GF-D8 (cell line): ENCODE measurements around the gene CXXC5.
"Not testable (repeated sequence)": the region's sequence is repeated elsewhere in the genome, so short reads cannot be mapped to it uniquely, and the experiment has no call there.

Experiments used
- DNase-seq: peaks from one replicate; lab custom pipeline; 2025; lab: John Stamatoyannopoulos, UW

The CXXC5 gene

DNA sequence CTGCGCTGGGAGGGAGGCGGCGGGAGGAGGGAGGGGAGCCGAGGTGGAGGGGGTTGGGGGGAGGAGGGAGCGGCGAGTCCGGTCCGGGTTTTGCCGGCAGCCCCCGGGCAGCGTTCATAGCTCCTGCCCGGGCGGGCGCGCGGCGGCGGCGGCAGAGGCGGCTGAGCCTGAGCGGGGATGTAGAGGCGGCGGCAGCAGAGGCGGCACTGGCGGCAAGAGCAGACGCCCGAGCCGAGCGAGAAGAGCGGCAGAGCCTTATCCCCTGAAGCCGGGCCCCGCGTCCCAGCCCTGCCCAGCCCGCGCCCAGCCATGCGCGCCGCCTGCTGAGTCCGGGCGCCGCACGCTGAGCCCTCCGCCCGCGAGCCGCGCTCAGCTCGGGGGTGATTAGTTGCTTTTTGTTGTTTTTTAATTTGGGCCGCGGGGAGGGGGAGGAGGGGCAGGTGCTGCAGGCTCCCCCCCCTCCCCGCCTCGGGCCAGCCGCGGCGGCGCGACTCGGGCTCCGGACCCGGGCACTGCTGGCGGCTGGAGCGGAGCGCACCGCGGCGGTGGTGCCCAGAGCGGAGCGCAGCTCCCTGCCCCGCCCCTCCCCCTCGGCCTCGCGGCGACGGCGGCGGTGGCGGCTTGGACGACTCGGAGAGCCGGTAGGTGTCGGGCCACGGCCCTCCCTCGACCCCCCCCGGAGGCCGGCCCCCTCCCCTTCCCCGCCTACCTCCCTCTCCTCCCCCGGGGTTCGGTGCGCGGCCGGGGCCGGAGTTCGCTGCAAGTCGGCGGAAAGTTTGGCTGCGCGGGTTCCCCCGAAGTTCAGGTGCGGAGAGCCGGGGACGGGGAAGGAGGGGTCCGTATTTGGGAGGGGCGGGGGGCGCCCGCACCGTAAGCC is at the start of gene CXXC5:
TSS of gene CXXC5 (plus strand) at position 145 of the 877 bp plus-strand sequence. CDS start 32,175 bp downstream, outside the sequence.
- peak; percentile 50 for DNase-seq

DNA sequence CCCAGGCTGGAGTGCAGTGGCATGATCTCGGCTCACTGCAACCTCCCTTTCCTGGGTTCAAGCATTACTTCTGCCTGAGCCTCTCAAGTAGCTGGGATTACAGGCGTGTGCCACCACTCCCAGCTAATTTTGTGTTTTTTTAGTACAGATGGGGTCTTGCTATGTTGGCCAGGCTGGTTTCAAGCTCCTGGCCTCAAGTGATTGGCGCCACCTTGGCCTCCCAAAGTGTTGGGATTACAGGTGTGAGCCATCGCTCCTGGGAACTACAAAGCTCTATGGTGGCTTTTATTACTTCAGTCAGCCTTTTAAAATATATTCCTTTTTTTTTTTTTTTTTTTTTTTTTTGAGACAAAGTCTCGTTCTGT is 49.6 kb upstream of the CXXC5 start:
- not testable (repeated sequence) for DNase-seq

DNA sequence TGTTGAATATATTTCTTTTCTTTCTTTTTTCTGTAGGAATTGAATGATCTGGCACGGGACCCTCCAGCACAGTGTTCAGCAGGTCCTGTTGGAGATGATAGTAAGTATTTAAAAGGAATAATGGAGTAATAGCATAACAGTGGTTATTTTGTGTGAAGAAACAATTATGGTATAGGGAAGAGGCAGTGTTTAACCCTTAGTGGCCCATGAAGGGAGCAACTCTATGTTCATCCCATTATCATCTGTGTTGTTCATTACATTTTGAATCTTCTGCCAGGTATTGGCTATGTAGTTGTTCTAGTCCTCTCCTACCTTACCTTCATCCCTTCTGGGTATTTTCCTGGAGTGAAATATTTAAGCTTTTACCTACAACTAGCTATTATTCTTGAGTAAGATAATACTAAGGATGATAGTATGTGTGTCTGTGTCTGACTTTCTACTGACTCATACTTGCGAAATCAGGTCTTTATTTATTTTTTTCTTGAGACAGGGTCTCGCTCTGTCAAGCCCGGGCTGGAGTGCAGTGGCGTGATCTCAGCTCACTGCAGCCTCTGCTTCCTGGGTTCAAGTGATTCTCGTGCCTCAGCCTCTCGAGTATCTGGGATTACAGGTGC is 47.7 kb upstream of the CXXC5 start:
- DNase-seq, result no peak

DNA sequence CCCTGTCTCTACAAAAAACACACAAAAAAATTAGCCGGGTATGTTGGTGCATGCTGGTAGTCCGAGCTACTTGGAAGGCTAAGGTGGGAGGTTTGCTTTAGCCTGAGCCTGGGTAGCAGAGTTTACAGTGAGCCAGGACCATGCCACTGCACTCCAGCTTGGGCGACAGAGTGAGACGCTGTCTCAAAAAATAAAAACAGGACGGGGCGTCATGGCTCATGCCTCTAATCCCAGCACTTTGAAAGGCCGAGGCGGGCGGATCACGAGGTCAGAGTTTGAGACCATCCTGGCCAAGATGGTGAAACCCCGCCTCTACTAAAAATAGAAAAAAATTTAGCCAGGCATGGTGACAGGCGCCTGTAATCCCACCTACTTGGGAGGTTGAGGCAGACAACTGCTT is 46.7 kb upstream of the CXXC5 start:
- no peak for DNase-seq

DNA sequence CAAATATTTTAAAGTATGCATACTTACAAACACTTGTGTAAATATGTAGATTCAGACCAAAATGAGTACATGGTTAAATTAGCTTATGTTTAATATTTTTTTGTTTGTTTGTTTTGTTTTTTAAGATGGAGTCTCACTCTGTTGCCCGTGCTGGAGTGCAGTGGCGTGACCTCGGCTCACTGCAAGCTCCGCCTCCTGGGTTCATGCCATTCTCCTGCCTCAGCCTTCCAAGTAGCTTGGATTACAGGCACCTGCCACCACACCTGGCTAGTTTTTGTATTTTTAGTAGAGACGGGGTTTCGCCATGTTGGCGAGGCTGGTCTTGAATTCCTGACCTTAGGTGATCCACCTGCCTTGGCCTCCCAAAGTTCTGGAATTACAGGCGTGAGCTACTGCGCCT is 46.2 kb upstream of the CXXC5 start:
- DNase-seq, result not testable (repeated sequence)

DNA sequence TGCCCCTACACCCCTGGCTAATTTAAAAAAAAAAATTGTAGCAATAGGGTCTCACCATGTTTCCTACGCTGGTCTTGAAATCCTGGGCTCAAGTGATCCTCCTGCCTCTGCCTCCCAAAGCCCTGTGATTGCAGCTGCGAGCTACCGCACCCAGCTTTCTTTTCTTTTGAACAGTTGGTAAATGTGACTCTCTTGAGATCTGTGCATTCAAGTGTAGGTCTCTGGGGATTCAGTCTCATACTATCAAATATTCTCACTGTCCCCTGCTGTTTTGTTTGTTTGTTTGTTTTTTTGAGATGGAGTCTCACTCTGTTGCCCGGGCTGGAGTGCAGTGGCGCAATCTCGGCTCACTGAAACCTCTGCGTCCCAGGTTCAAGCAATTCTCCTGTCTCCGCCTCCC is 42.3 kb upstream of the CXXC5 start:
- DNase-seq, result no peak

DNA sequence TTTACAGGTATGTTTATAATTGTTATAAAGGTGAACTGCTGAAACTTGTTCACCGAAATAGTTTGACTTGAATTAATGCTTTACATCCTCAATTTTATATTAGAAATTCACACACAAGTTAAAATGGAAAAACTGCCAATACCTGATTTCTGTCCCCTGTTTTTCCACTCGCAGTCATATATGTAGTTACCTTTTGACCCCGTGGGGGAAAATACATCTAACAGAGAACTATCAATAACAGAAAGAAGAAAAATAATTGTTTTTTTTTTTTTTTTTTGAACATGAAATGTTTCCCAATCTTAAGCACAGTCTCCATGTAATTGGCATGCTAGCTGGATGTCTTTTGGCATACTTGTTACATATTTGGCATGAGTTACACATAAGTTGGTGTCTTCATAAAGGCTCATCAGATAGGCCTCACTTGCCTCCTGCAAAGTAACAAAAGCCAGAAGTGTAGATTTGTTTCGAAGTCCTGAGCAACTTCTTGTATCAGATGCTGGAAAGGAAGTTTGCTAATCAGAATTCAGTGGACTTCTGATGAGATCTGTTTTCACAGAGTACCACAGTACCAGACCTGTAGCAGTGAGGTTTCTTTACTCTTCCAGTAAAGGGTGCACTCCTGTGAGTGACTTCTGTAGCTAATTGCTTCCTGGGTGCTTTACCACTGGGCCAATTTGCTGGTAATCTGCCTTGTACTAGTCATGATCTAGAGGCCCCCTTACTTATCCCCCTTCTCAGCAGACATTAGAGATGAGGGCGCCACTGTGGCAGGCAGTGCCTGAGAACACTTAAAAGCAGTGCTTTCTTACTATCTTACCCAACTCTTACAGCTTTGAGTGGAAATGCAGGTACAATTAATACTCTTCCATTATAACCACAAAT is 36.2 kb upstream of the CXXC5 start:
- DNase-seq, result no peak

DNA sequence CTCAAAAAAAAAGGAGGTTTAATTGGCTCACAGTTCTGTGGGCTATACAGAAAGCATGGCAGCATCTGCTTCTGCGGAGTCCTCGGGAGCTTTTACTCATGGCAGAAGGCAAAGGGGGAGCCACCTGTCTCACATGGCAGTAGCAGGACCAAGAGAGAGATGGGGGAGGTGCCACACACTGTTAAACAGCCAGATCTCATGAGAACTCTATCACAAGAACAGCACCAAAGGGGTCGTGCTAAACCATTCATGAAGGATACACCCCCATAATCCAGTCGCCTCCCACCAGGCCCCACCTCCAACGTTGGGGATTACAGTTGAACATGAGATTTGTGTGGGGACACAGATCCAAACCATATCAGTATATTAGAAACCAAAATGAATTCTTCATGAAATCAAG is 28.3 kb upstream of the CXXC5 start:
- no peak for DNase-seq

DNA sequence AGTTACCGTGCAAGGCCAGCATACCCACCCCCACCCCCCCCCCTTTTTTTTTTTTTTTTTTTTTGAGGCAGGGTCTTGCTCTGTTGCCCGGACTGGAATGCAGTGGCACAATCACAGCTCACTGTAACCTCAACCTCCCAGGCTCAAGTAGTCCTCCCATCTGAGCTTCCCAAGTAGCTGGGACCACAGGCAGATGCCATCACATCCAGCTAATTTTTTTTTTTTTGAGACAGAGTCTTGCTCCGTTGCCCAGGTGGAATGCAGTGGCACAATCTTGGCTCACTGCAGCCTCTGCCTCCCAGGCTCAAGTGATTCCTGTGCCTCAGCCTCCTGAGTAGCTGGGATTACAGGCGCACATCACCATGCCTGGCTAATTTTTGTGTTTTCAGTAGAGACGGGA is 22.8 kb upstream of the CXXC5 start:
- not testable (repeated sequence) for DNase-seq

DNA sequence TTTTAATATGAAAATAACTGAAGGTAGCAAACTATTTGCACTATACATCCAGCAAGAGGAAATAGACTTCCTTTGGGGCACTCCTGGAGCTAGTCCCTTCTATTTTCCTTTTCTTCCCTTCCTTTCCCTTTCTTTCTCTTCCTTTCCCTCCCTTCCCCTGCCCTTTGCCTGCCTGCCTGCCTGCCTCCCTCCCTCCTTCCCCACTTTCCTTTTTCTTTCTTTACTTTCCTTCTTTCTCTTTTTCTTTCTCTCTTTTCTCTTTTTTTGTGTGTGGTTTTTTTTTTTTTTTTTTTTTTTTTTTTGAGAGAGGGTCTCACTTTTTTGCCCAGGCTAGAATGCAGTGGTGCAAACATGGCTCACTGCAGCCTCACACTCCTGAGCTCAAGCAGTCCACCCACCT is 17.3 kb upstream of the CXXC5 start:
- DNase-seq, result no peak

DNA sequence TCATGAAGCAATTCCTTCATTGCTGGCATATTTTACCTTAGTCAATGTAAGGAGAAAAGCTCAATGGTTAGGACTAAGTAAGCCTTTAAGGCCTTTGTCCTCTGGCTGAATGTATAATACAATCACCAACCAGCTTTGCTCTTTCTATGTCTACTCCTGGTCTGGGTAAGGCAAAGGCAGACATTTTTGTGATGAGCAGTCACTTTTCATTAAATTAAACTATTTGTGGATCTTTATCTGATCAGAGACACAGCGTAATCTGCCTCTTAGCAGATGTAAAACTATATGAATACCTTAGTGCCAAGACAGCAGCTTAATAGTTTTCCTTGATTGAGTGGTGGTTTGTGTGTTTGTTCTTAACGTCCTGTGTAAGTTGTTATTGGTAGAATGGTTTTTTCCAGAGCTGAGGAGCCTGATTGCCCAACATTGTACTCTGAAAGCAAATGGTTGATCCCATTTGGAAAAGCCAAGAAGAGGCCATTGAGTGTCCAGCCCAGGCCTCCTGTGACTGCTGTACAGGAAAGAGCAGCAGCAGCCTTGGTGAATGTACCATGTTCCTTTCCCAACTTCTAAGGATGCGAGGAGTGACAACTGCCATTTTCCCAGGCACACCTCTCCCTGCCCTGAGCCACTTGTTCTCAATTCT is 16.5 kb upstream of the CXXC5 start:
- no peak for DNase-seq

DNA sequence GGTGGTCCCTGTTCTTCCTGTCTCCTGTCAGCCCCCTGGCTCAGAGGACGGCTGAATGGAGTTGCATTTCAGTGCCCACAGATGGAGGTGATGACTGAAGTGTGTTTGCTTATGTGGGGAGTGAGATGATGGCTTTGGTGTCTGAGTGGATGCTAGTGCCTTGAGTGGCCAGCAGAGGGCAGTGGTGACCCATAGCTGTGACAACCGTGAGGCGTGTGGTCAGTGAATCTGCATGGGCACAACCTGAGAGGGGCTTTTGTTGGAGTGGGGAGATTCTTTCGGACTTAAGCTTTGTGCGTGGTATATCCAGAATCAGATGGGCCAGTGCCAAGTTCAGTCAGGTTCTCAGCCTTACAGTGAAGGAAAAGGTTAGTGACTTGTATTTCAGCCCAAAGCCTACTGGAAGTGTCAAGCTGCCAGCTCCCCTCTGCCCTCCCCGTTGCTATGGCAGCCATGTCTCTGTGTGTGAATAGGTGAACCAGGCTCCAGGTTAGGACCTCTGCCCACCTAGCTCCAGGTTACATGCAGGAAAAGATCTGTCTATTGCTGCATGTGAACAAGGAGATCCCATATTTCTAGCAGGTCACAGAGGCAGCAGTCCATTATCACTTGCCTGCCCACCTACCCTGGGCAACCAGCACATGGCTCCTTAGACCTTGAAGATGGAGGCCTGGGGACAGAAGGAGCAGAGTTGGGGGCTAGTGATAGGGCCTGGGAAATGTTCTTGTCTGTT is 14.7 kb upstream of the CXXC5 start:
- DNase-seq, result no peak

DNA sequence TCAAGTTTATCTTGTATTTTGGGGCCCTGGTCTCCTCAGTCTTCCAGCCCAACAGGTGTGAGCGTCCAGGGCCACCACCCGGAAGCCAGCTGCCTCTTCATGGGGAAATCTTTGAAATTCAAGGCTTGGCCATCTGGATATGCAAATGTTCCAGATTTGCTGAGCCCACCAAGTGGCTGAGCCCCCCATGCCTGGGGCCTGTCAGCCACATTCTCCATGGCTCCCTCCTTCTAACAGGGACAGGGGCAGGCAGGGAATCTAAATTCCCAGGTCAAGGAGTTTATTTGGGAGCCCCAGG is 14.2 kb upstream of the CXXC5 start:
- DNase-seq, result no peak

DNA sequence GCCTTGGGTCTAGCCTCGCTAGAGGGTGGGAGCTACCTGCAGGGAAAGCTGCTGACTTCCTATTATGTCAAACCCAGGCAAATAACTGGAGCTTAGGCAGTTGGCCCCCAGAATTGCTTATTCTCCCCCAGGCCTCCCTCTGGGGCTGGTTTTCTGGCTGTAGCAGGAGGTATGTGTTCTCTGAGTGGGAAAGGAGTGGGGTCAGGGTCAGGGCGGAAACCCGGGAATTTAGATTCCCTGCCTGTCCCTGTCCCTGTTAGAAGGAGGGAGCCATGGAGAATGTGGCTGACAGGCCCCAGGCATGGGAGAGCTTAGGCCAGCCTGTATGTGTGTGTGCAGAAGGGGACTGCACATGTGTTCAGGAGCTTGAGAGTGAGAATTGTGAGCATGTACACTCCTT is 13.6 kb upstream of the CXXC5 start:
- no peak for DNase-seq

DNA sequence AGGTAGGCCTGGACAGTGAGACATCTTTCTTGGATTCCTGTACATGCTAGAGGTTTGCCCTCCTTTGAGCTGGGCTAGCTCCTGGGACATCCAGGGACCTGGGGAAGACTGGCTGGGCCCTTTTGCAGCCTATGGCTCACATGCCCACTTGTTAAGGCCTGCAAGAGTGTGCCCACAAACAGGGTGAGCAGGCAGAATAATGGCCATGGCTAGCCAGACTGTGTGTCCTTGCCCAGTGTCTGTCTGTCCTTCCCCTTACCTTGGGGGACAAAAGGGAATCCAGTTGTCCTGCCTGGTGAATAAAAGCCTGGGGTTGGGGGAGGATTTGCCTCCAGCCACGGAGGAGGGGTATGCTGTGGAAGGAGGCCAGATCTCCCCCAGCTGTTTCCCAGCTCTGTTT is 13.0 kb upstream of the CXXC5 start:
- DNase-seq, result no peak

DNA sequence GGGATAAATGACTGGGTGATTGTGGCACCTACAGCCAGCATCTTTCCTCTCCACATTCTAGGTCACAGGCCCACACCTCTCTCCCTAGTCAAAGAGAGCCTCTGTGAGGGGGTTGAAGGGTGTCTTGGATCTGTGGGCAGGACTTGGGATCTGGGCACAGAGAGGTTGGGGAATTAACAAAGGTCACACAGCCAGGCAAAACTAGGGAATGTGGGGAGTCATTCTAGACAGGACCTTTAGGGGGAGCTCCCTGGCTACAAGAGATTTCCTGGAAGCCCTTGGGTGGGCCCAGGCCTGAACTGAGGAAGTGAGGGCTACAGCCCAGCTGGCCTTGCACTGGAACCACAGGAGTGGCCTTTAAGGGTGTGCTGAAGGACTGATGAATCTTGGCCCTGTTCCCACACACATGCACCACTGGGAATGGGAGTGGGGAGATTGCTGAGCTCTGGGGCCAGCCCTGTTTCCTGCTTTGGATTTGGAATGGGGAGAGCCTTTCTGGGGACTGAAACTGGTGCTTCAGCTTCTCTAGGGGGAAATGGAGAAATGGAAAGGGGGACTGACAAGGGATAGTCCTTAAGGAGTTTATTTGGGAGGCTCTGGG is 12.4 kb upstream of the CXXC5 start:
- peak; percentile 45 for DNase-seq

DNA sequence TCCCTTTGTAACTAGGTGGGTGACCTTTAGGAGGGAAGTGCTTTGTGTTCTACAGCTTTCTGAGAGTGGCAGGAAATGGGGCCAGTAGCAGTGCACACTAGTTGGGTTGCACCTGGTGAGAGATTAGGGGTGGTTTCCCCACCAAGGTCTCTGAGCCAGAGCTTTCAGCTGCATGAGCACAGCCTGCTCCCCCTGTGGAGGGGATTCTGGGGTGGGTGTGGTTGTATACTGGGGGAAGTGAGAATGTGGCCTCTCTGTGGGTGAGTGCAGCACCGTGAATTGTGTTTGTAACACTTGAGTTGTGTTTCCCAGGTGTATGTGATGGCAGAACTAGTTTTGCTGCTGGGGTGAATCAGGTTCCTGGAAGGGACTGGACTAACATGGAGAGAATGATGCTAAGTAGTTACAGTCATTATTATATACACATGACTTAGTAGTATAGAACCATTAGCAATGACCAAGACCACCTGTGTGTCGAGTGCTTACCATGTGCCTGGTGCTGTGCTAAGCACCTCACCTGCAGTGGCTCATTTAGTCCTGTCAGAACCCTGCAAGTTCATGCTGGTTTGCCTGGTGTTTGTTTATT is 11.8 kb upstream of the CXXC5 start:
- DNase-seq, result peak; percentile 38

DNA sequence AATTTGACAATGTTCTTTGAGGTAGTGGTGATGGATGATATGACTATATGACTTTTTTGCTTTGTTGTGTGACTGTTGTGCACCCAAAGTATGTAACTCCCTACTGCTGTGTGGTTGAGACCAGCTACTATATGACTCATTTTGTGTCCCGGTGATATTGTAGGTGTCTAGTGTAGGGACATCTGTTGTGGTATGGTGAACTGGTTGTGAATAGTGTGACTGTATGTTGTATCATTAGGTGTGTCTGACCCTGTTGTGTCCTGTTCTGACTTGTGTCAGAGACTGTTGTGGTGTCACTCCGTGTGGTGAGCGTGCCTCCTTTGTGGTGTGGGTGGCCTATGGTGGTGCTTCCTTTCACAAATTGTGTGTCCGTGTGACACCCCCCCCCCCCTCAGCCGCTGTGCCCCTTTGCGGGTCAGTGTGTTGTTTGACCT is 11.2 kb upstream of the CXXC5 start:
- DNase-seq, result no peak

DNA sequence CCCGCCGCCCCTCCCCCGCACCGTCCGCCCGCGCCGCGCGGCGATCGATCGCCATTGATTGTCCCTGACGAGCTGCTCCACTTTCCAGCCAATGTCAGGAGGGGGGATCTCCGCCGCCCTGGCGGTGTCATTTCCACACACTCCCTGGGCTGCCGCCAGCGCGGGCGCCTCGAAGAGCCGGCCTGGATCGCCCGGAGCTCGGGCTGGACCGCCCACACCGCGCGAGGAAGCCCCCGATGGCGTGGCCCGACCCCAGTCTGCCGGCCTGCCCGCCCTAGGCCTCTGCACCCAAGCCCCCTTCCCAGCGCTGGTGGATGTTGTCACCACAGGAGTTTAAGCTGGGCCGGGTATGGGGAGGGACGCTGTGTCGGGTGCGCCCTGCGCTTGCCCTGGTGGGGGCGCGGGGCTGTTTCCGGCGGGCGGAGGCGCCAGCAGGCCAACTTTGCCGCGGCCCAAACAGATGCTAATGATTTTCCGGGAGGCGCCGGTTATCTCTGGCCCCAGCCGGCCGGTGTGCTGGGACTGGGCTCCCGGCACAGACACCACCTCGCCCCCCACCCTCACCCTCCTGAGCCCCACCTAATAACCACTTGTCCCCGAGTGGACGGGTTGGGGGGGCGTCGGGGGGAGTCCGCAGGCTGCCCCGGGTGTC is 10.6 kb upstream of the CXXC5 start:
- peak; percentile 46 for DNase-seq

DNA sequence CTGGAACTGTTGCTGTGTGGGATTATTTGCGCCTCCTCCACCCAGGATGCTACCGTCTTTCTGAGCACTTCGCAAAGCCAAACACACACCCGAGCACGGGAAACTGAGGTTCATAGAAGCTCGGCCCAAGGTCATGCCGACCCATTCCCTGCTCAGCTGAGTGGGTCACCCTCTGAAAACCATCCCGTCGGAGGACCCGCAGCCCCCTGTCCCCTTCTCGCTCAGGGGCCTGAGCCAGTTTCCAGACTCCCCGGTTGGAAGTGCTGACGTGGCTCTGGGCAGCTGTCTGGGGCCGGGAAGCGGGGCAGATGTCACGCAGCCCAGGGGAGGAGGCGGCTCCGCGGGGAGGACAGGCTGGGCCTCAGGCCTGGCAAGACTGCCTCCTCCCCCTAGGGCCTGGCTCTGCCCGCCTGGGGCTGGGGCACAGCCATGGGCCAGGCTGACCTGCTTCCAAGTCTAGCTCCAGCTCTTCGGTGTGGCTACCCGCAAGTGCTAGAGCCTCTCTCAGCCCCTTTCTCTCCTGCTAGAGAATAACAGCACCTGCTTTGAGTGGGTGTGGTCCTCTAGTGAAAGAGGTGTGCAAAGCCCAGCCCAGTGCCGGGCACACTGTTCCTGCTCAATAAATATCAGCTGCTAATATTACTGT is 9.9 kb upstream of the CXXC5 start:
- peak; percentile 36 for DNase-seq
